ENCODE results near the gene TMEM256. TPM values are rescaled to one million over a fixed set of nuclear protein-coding genes. Genes with fewer than 3 reads are reported as not detected.

Gene TMEM256
- total and polyA plus RNA-seq, 9 donors, result 44.0 to 133 (median 85.2) TPM

GRCh38 chr17:7437950-7438614 is 34.2 kb upstream of the TMEM256 start:
- intact Hi-C loops (cut with DNase I), result loop anchor here in 2 of 4 donors (10.0 kb wide), 1 partner anchor 83 kb away; the partner anchor contains the start of genes KCTD11 (in 2 of the 2) and TMEM95 (in 2 of the 2)
- 5 to 15% (median 10%) methylated on average over 46 to 48 of the region's 48 CpGs for WGBS, 3 donors
- Histone ChIP-seq H3K27ac (no peak overlapping the region), H3K4me3 (no peak overlapping the region), H3K27me3 (no peaks in the 10 kb centered on the region), H3K4me1 (ENCODE audit: insufficient read depth) (peaks cover 4% of the 10 kb centered on the region), H3K36me3 (no peaks in the 10 kb centered on the region), H3K9me3 (no peaks in the 10 kb centered on the region)
- DNase-seq, result peak in 2 of 5 donors; percentile 52 to 62
- no peak for TF ChIP-seq POLR2A (IDR thresholded peaks at IDR 0.05)
- TF ChIP-seq CTCF (IDR thresholded peaks at IDR 0.05), result no peak
- no peak for TF ChIP-seq EP300 (IDR thresholded peaks at IDR 0.05)

- Histone ChIP-seq H3K4me3 (peak overlapping the region; percentile 9), H3K4me1 (ENCODE audit: insufficient read depth) (peaks cover 4% of the 10 kb centered on the region), H3K36me3 (no peaks in the 10 kb centered on the region), H3K27ac (no peak overlapping the region), H3K27me3 (no peaks in the 10 kb centered on the region), H3K9me3 (no peaks in the 10 kb centered on the region)
- WGBS, 3 donors, result 13 to 40% (median 22%) methylated on average over 14 to 31 of the region's 31 CpGs
- peak in 1 of 5 donors; percentile 55 for DNase-seq
- TF ChIP-seq EP300 (IDR thresholded peaks at IDR 0.05), result no peak
- no peak for TF ChIP-seq POLR2A (IDR thresholded peaks at IDR 0.05)
- TF ChIP-seq CTCF (IDR thresholded peaks at IDR 0.05), result no peak
- intact Hi-C loops (cut with DNase I), result loop anchor here in 2 of 4 donors (10.0 kb wide), 1 partner anchor 83 kb away; the partner anchor contains the start of genes KCTD11 (in 2 of the 2) and TMEM95 (in 2 of the 2)
Measured at GRCh38 chr17:7437369-7437863, 33.5 kb upstream of the TMEM256 start.

DNA sequence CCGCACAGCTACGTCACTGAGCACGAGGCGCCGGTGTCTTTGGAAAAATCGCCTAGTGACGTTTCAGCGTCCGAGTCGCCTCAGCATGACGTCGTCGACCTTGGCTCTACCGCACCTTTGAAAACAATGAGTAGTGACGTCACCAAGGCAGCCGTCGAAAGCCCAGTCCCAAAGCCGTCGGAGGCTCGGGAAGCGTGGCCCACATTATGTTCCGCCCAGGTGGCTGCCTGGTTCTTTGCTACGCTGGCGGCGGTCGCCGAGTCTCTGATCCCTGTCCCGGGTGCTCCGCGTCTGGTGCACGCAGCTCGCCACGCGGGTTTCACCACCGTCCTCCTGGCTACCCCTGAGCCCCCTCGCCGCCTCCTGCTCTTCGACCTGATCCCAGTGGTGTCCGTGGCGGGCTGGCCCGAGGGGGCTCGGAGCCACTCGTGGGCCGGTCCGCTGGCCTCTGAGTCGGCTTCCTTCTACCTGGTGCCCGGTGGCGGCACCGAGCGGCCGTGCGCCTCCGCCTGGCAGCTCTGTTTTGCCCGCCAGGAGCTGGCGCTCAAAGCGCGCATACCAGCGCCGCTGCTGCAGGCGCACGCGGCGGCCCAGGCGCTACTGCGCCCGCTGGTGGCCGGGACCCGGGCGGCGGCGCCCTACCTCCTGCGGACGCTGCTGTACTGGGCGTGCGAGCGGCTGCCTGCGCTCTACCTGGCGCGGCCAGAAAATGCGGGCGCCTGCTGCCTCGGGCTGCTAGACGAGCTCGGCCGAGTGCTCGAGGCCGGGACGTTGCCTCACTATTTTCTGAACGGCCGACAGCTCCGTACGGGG is 32.9 kb upstream of the TMEM256 start:
- Histone ChIP-seq H3K27ac (no peak overlapping the region), H3K36me3 (no peaks in the 10 kb centered on the region), H3K27me3 (no peaks in the 10 kb centered on the region), H3K4me3 (peak overlapping the region; percentile 15), H3K4me1 (ENCODE audit: insufficient read depth) (peaks cover 4% of the 10 kb centered on the region), H3K9me3 (no peaks in the 10 kb centered on the region)
- intact Hi-C loops (cut with DNase I), result loop anchor here in 2 of 4 donors (10.0 kb wide), 1 partner anchor 82 kb away; the partner anchor contains the start of genes KCTD11 (in 2 of the 2) and TMEM95 (in 2 of the 2)
- peak; percentile 68 to 95 (median 88) for TF ChIP-seq CTCF (IDR thresholded peaks at IDR 0.05)
- no peak for TF ChIP-seq POLR2A (IDR thresholded peaks at IDR 0.05)
- 1 to 6% (median 3%) methylated on average over 65 to 92 of the region's 92 CpGs for WGBS, 3 donors
- peak; percentile 65 to 85 (median 75) for DNase-seq

All from ovary (tissue), 9 donors.